Astrocyte (in vitro differentiated cells and primary cell): Measurements from ENCODE around the gene IGFBP2. TPM values are rescaled to one million over a fixed set of nuclear protein-coding genes. Genes with fewer than 3 reads are reported as not detected.

Experiments used
- DNase-seq: peaks from one replicate; pipeline ENCODE4 v3.0.0-alpha.2; 2010; ENCODE audit warnings: low read depth
- FAIRE-seq: peaks from 2 replicates; lab custom pipeline; 2011; peaks lifted over from hg19 to GRCh38; lab: Jason Lieb, UNC
- H2AFZ ChIP-seq: 2 replicates; pipeline ENCODE4 v1.6.0; 2012; ENCODE audit warnings: low read depth, low read length, inconsistent platforms
- H3K27ac ChIP-seq: 2 replicates; pipeline ENCODE4 v1.5.1; 2011; ENCODE audit warnings: low read depth, low read length, inconsistent platforms
- H3K27me3 ChIP-seq: 2 replicates; pipeline ENCODE4 v1.6.0; 2011; ENCODE audit warnings: low read length, inconsistent platforms; ENCODE audit not compliant: insufficient read depth
- H3K36me3 ChIP-seq: 2 replicates; pipeline ENCODE4 v1.5.1; 2011; ENCODE audit warnings: low read length, inconsistent platforms; ENCODE audit not compliant: insufficient read depth
- H3K4me1 ChIP-seq: 2 replicates; pipeline ENCODE4 v1.5.1; 2011; ENCODE audit warnings: low read length, inconsistent platforms; ENCODE audit not compliant: insufficient read depth
- H3K4me2 ChIP-seq: 2 replicates; pipeline ENCODE4 v1.6.0; 2012; ENCODE audit warnings: low read length, inconsistent platforms
- H3K4me3 ChIP-seq: 2 replicates; pipeline ENCODE4 v1.5.1; 2011; ENCODE audit warnings: low read depth, mild to moderate bottlenecking, low read length, inconsistent platforms; ENCODE audit not compliant: insufficient read depth
- H3K79me2 ChIP-seq: 2 replicates; pipeline ENCODE4 v1.6.0; 2012; ENCODE audit warnings: mild to moderate bottlenecking, low read length, inconsistent platforms; ENCODE audit not compliant: insufficient read depth
- H3K9ac ChIP-seq: 2 replicates; pipeline ENCODE4 v1.6.0; 2012; ENCODE audit warnings: mild to moderate bottlenecking, low read length, inconsistent platforms
- H3K9me3 ChIP-seq: 2 replicates; pipeline ENCODE4 v1.5.1; 2012; ENCODE audit warnings: low read depth, mild to moderate bottlenecking, low read length, inconsistent platforms; ENCODE audit not compliant: insufficient read depth
- H4K20me1 ChIP-seq: 2 replicates; pipeline ENCODE4 v1.6.0; 2012; ENCODE audit warnings: low read length, inconsistent platforms; ENCODE audit not compliant: insufficient read depth
- H3K27ac Mint-ChIP-seq: one replicate; pipeline ENCODE4 v1.8.0; 2021; ENCODE audit warnings: mild to moderate bottlenecking, mixed read lengths; ENCODE audit not compliant: unreplicated experiment
- H3K27me3 Mint-ChIP-seq: one replicate; pipeline ENCODE4 v1.8.0; 2021; ENCODE audit warnings: low read depth, mixed read lengths; ENCODE audit not compliant: unreplicated experiment
- H3K36me3 Mint-ChIP-seq: one replicate; pipeline ENCODE4 v1.8.0; 2021; ENCODE audit warnings: low read depth, mixed read lengths; ENCODE audit not compliant: unreplicated experiment
- H3K4me1 Mint-ChIP-seq: one replicate; pipeline ENCODE4 v1.8.0; 2021; ENCODE audit warnings: low read depth, mixed read lengths; ENCODE audit not compliant: unreplicated experiment
- H3K4me3 Mint-ChIP-seq: one replicate; pipeline ENCODE4 v1.8.0; 2021; ENCODE audit warnings: mild to moderate bottlenecking, moderate library complexity, mixed read lengths; ENCODE audit not compliant: unreplicated experiment
- H3K9me3 Mint-ChIP-seq: one replicate; pipeline ENCODE4 v1.8.0; 2021; ENCODE audit warnings: mild to moderate bottlenecking, mixed read lengths; ENCODE audit not compliant: unreplicated experiment
- CTCF ChIP-seq: IDR thresholded peaks from 2 replicates; pipeline ENCODE4 v1.5.1; 2011; ENCODE audit warnings: low read depth, mild to moderate bottlenecking, inconsistent platforms, low read length, moderate library complexity; ENCODE audit not compliant: insufficient read depth
- EZH2 ChIP-seq: IDR thresholded peaks from 2 replicates; pipeline ENCODE4 v1.6.1; 2012; ENCODE audit warnings: mild to moderate bottlenecking, low read length, inconsistent platforms; ENCODE audit not compliant: insufficient read depth
- total RNA-seq: library from RNA; stranded (reverse); gene quantifications from 2 replicates; pipeline ENCODE4 v1.2.1, GENCODE V29; 2021

Gene IGFBP2
- total RNA-seq, 1 donor from 2014 or later, result 944 TPM

DNA sequence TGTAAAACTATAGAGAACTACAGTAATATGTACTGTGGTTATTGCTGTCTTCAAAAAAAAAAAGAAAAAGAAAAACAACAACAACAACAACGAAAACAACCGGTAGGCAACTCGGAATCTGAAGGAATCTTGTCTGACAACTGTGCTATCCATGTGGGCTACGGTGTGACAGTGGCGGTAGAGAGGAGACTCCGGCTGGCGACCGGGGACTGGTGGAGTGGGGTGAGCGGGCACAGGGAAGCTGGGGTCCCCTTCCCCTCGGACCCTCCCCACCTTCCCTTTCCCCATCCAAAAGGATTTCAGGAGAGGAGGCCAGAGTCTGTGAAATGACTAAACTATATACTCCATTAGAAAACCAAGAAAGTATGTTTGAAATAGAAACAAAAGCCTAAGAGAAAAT, 39.2 kb downstream of the IGFBP2 start:
- no peaks in the 10 kb centered on the region for H3K27me3 ChIP-seq
- H3K9me3 ChIP-seq, result no peaks in the 10 kb centered on the region
- H3K27ac Mint-ChIP-seq, result no peak overlapping the region
- no peak overlapping the region for H3K4me3 Mint-ChIP-seq
- no peak for FAIRE-seq
- H3K36me3 ChIP-seq, result peaks cover 10% of the 10 kb centered on the region
- DNase-seq, result no peak
- peaks cover 2% of the 10 kb centered on the region for H3K4me1 Mint-ChIP-seq
- H4K20me1 ChIP-seq, result peaks cover 20% of the 10 kb centered on the region
- no peaks in the 10 kb centered on the region for H3K9me3 Mint-ChIP-seq
- H3K4me1 ChIP-seq, result no peaks in the 10 kb centered on the region
- H3K4me3 ChIP-seq, result no peak overlapping the region
- no peak overlapping the region for H2AFZ ChIP-seq
- TF ChIP-seq CTCF (no peak), EZH2 (no peak)
- H3K27me3 Mint-ChIP-seq, result peaks cover 5% of the 10 kb centered on the region
- H3K79me2 ChIP-seq, result no peaks in the 10 kb centered on the region
- no peak overlapping the region for H3K9ac ChIP-seq
- H3K4me2 ChIP-seq, result no peak overlapping the region
- peaks cover 16% of the 10 kb centered on the region for H3K36me3 Mint-ChIP-seq
- H3K27ac ChIP-seq, result no peak overlapping the region

DNA sequence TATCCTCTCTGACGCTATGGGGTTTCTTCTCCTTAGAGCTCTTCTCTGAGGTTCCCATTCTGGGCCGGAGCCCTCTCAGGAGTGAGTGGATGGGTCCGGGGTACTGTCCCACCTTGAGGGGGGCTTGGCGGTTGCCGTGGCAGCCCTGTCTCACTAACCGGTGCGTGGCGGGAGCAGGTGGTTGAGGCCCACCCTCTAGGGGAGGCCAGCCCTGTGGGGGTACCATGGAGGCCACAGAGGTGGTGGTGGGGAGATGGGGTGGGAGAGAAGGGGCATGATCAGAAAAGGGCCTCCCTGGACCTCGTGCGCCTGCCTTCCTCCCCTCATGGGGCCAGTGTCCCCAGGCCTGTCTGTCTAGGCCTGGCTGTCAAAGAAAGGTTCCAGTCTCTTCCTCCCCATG, 39.8 kb downstream of the IGFBP2 start:
- Histone ChIP-seq H3K4me3 (no peak overlapping the region), H3K9me3 (no peaks in the 10 kb centered on the region), H4K20me1 (peaks cover 26% of the 10 kb centered on the region), H3K4me2 (no peak overlapping the region), H3K27ac (no peak overlapping the region), H3K79me2 (no peaks in the 10 kb centered on the region), H3K36me3 (peaks cover 16% of the 10 kb centered on the region), H2AFZ (no peak overlapping the region), H3K9ac (no peak overlapping the region), H3K4me1 (no peaks in the 10 kb centered on the region), H3K27me3 (no peaks in the 10 kb centered on the region)
- peaks cover 5% of the 10 kb centered on the region for H3K27me3 Mint-ChIP-seq
- no peak overlapping the region for H3K4me3 Mint-ChIP-seq
- FAIRE-seq (no peak), DNase-seq (no peak)
- no peak for TF ChIP-seq CTCF
- TF ChIP-seq EZH2, result no peak
- H3K36me3 Mint-ChIP-seq, result peaks cover 21% of the 10 kb centered on the region
- H3K9me3 Mint-ChIP-seq, result no peaks in the 10 kb centered on the region
- H3K27ac Mint-ChIP-seq, result no peak overlapping the region
- H3K4me1 Mint-ChIP-seq, result peaks cover 2% of the 10 kb centered on the region

DNA sequence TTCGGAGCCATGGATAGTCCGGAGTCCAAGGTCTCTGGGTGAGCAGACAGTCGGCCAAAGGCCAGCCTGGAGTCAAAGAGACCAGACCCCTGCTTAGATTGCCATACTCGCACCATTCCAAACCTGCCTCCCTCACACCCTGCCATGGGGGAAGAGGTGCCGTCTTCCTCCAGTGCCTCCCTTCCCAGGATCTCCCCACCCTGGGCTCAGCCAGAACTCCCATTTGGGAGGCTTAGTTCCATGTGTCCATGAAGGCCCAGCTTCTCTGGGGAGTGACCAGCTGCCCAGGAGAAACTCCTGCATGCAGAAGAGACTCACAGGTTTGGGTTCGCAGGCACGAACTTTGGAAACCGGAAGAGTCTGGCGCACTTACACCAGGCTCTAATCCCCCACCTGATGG, 40.4 kb downstream of the IGFBP2 start:
- Mint-ChIP-seq H3K36me3 (peaks cover 19% of the 10 kb centered on the region), H3K27me3 (peaks cover 5% of the 10 kb centered on the region), H3K4me1 (peaks cover 2% of the 10 kb centered on the region), H3K27ac (no peak overlapping the region), H3K9me3 (no peaks in the 10 kb centered on the region), H3K4me3 (no peak overlapping the region)
- Histone ChIP-seq H3K27me3 (no peaks in the 10 kb centered on the region), H3K4me3 (no peak overlapping the region), H3K9me3 (no peaks in the 10 kb centered on the region), H3K36me3 (peaks cover 19% of the 10 kb centered on the region), H3K79me2 (no peaks in the 10 kb centered on the region), H3K27ac (no peak overlapping the region), H3K4me2 (no peak overlapping the region), H3K4me1 (no peaks in the 10 kb centered on the region), H2AFZ (no peak overlapping the region), H3K9ac (no peak overlapping the region), H4K20me1 (peaks cover 32% of the 10 kb centered on the region)
- TF ChIP-seq CTCF (no peak), EZH2 (no peak)
- no peak for FAIRE-seq
- no peak for DNase-seq
